ENCODE measurements around the gene TMEM141.

TMEM141 gene

DNA sequence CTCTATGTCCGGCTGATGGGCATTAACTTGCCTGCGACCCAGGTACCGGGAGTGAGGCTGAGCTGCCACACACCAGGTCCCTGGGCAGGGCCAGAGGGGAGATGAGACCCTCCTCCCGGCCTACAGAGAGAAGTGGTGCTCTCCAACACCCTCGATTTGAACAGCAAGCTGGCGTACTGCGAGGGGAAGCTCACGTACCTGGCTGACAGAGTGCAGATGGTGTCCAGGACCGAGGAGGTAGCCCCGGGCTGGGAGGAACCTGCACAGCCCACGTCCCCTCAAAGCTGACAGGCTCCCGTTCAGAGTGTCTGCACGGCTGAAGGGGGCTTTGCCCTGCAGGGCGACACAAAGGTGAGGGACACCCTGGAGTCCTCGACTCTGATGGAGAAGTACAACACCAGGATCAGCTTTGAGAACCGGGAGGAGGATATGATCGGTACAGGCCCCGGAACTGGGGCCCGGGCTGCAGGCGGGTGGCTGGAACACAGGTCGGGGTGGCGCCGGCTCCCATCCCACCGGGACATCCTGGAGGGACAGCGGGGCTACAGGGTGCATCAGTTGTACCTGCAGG is 15.6 kb downstream of the TMEM141 start:
- H3K27ac ChIP-seq, result peak overlapping the region; percentile 91
- TF ChIP-seq ZFX (IDR thresholded peaks at IDR 0.05; ENCODE audit: borderline replicate concordance), result no peak
- TF ChIP-seq, protein P1, sequence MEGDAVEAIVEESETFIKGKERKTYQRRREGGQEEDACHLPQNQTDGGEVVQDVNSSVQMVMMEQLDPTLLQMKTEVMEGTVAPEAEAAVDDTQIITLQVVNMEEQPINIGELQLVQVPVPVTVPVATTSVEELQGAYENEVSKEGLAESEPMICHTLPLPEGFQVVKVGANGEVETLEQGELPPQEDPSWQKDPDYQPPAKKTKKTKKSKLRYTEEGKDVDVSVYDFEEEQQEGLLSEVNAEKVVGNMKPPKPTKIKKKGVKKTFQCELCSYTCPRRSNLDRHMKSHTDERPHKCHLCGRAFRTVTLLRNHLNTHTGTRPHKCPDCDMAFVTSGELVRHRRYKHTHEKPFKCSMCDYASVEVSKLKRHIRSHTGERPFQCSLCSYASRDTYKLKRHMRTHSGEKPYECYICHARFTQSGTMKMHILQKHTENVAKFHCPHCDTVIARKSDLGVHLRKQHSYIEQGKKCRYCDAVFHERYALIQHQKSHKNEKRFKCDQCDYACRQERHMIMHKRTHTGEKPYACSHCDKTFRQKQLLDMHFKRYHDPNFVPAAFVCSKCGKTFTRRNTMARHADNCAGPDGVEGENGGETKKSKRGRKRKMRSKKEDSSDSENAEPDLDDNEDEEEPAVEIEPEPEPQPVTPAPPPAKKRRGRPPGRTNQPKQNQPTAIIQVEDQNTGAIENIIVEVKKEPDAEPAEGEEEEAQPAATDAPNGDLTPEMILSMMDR (IDR thresholded peaks at IDR 0.05), result no peak

DNA sequence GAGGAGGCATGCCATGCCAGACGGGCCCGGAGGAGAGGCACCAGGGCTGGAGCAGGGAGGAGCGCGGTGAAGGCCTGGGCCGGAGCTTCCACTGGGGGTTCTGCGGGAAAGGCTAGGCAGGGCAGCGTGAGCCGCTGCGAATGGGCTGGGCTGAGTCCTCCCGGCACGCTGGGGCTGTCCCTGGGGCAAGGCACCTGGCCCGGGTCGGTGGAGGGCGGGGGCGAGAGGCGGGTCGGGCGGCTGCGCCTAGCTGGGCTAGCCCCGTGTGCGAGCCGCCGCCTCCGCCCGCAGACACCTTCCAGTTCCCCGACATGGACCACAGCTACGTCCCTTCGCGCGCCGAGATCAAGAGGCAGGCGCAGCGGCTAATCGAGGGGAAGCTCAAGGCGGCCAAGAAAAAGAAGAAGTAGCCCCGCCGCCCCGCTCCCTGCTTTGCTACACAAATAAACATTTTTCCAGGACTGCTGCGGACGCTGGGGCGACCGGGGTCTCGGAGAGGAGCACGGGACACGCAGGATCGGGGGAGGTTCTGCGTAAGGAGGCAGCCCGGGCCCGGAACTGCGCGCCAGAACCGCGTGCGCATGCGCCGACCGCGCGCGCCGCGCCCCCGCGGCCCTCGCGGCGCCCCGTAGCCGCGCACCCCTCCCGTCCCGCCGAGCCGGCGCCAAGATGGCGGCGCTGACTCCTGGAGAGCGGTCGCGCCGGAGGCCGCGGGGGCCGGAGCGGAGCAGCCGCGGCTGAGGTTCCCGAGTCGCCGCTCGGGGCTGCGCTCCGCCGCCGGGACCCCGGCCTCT is 16.3 kb downstream of the TMEM141 start, which contains the start of gene RABL6:
RABL6 (plus strand) TSS at position 668 of the 794 bp plus-strand sequence. CDS start 249 bp downstream, outside the sequence.
- TF ChIP-seq, protein P1 (IDR thresholded peaks at IDR 0.05), result no peak
- TF ChIP-seq ZFX (IDR thresholded peaks at IDR 0.05; ENCODE audit: borderline replicate concordance), result no peak
- peak within 1 kb of the TSS; percentile 91 for H3K27ac ChIP-seq

GRCh38 chr9:136808075-136808805 is 17.1 kb downstream of the TMEM141 start:
- H3K27ac ChIP-seq, result peak overlapping the region; percentile 91
- TF ChIP-seq, protein P1 (IDR thresholded peaks at IDR 0.05), result 0 out of 2 replicates have a peak, but pooled peaks have one; percentile 3
- TF ChIP-seq ZFX (IDR thresholded peaks at IDR 0.05; ENCODE audit: borderline replicate concordance), result no peak

DNA sequence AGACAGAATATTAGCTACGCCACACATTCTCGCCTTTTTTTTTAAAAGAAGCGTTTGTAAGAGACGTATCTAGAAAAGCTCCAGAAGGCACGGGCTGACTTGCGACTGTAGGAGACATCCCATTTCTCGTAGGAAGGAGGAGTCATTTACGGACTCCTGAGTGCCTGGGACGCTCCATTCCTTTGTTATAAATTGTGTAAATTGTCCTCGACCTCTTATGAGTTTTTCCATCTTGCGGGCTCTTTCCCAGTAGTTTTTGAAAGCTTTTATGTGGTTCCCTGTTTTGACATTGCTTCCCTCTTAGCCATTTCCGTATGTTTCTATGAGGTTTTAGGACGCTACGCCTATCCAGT is 17.6 kb downstream of the TMEM141 start:
- TF ChIP-seq, protein P1 (IDR thresholded peaks at IDR 0.05), result no peak
- TF ChIP-seq ZFX (IDR thresholded peaks at IDR 0.05; ENCODE audit: borderline replicate concordance), result no peak
- peak overlapping the region; percentile 91 for H3K27ac ChIP-seq

DNA sequence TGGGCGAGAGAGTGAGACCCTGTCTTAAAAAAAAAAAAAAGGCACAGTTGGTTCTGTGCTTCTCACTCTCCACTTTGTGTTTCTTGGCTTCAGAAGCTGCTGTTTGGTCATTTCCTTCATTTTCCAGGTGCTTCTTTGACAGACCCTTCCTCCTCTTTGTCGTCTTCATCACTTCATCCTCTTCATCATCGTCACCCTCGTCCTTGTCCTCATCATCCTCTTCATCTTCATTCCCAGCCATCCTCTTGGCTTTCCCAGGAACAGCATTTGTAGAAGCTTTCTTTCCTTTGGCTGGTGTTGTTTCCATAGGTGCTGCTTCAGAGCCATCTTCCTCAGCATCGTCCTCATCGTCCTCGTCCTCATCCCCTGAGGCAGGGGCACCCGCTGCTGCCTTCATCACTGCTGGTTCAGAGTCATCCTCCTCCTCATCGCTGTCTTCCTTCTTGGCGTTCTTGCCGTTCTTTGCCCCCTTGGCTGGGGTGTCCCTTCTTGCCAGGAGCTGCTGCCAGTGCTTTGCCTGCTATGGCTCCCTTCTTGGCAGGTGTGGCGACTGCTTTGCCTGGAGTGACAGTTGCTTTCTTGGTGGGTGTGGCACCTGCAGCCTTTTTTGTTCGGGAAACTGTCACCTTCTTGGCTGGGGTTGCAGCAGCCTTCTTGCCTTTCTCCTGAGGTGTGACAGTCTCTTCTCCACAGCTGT is 23.7 kb downstream of the TMEM141 start:
- no peak overlapping the region for H3K27ac ChIP-seq
- TF ChIP-seq, protein P1 (IDR thresholded peaks at IDR 0.05), result no peak
- TF ChIP-seq ZFX (IDR thresholded peaks at IDR 0.05; ENCODE audit: borderline replicate concordance), result no peak

- TF ChIP-seq, protein P1 (IDR thresholded peaks at IDR 0.05), result no peak
- no peak for TF ChIP-seq ZFX (IDR thresholded peaks at IDR 0.05; ENCODE audit: borderline replicate concordance)
Measured at GRCh38 chr9:136815422-136815782, 24.3 kb downstream of the TMEM141 start.

More at GRCh38 chr9:136815422-136815782, 24.3 kb downstream of the TMEM141 start:
- H3K27ac ChIP-seq, result no peak overlapping the region
